GM10847 (cell line): ENCODE data around the gene THBS3.

Experiments
- POLR2A ChIP-seq: IDR thresholded peaks from 2 replicates; pipeline ENCODE4 v1.6.1; 2011; ENCODE audit not compliant: insufficient read length; ENCODE audit errors: extremely low read depth

THBS3 gene

GRCh38 chr1:155171836-155172731, 35.6 kb downstream of the THBS3 start:
- no peak for TF ChIP-seq POLR2A

- TF ChIP-seq POLR2A = no peak
Observed at GRCh38 chr1:155170806-155171205, 36.9 kb downstream of the THBS3 start.

GRCh38 chr1:155170101-155170785, 37.5 kb downstream of the THBS3 start:
- no peak for TF ChIP-seq POLR2A

- TF ChIP-seq POLR2A = no peak
Observed at GRCh38 chr1:155169541-155169940, 38.2 kb downstream of the THBS3 start.

GRCh38 chr1:155168456-155169210, 39.1 kb downstream of the THBS3 start:
- TF ChIP-seq POLR2A = no peak

- no peak for TF ChIP-seq POLR2A
Observed at GRCh38 chr1:155167166-155168104, 40.3 kb downstream of the THBS3 start.

- TF ChIP-seq POLR2A = no peak
Observed at GRCh38 chr1:155166471-155167165, 41.1 kb downstream of the THBS3 start.

GRCh38 chr1:155166051-155166470, 41.6 kb downstream of the THBS3 start:
- no peak for TF ChIP-seq POLR2A

- no peak for TF ChIP-seq POLR2A
Observed at GRCh38 chr1:155160128-155160527, 47.6 kb downstream of the THBS3 start.

GRCh38 chr1:155158991-155159390, 48.7 kb downstream of the THBS3 start:
- TF ChIP-seq POLR2A = no peak
